HFFc6 (cell line): ENCODE results near the gene OTUD5. TPM values are rescaled to one million over a fixed set of nuclear protein-coding genes. Genes with fewer than 3 reads are reported as not detected.

Source experiments
- DNase-seq: peaks from one replicate; pipeline ENCODE4 v3.0.0-alpha.2; 2018
- H3K27ac Mint-ChIP-seq: 2 replicates; pipeline ENCODE4 v1.8.0; 2020; ENCODE audit warnings: mild to moderate bottlenecking, mixed read lengths
- H3K27me3 Mint-ChIP-seq: 2 replicates; pipeline ENCODE4 v1.8.0; 2021; ENCODE audit warnings: mild to moderate bottlenecking, moderate library complexity, mixed read lengths; ENCODE audit not compliant: insufficient read depth
- H3K36me3 Mint-ChIP-seq: 2 replicates; pipeline ENCODE4 v1.8.0; 2021; ENCODE audit warnings: low read depth, mixed read lengths
- H3K4me1 Mint-ChIP-seq: 2 replicates; pipeline ENCODE4 v1.8.0; 2020; ENCODE audit warnings: low read depth, mixed read lengths
- H3K4me3 Mint-ChIP-seq: 2 replicates; pipeline ENCODE4 v1.8.0; 2020; ENCODE audit warnings: mild to moderate bottlenecking, moderate library complexity, mixed read lengths
- H3K9me3 Mint-ChIP-seq: 2 replicates; pipeline ENCODE4 v1.8.0; 2020; ENCODE audit warnings: mild to moderate bottlenecking, mixed read lengths
- CTCF ChIP-seq: fragments of 200-600 bp; sonication (generic); IDR thresholded peaks from 2 replicates; pipeline ENCODE4 v1.5.0; 2021; ENCODE audit warnings: antibody characterized with exemption, mild to moderate bottlenecking
- total RNA-seq, 6 experiments: library from RNA; stranded (reverse); fragmentation: NEBNext Ultra II Directional; extraction: Animal tissue kit (Norgen Biotek cat#: 25700); gene quantifications; 2 replicates in 1 of 6; 3 replicates in 5 of 6; pipeline ENCODE4 v1.2.3, GENCODE V29; 2021

The OTUD5 gene
- total RNA-seq, 6 experiments from 2014 or later: 47.6 to 55.0 (median 52.7) TPM

- no peak for TF ChIP-seq CTCF
- Mint-ChIP-seq H3K9me3 (no peaks in the 10 kb centered on the region), H3K36me3 (no peaks in the 10 kb centered on the region), H3K4me1 (no peaks in the 10 kb centered on the region), H3K4me3 (no peak overlapping the region), H3K27me3 (no peaks in the 10 kb centered on the region; the same call in 1 of the 2 replicates), H3K27ac (no peak overlapping the region)
- no peak for DNase-seq
Observed at GRCh38 chrX:48905090-48905790, 52.2 kb downstream of the OTUD5 start.

GRCh38 chrX:48904626-48905025, 52.8 kb downstream of the OTUD5 start:
- H3K9me3 Mint-ChIP-seq: no peaks in the 10 kb centered on the region
- H3K4me3 Mint-ChIP-seq: no peak overlapping the region
- no peaks in the 10 kb centered on the region for H3K36me3 Mint-ChIP-seq
- DNase-seq: no peak
- TF ChIP-seq CTCF: no peak
- no peak overlapping the region for H3K27ac Mint-ChIP-seq
- H3K27me3 Mint-ChIP-seq: no peaks in the 10 kb centered on the region; the same call in 1 of the 2 replicates
- no peaks in the 10 kb centered on the region for H3K4me1 Mint-ChIP-seq

- no peaks in the 10 kb centered on the region for H3K9me3 Mint-ChIP-seq
- no peaks in the 10 kb centered on the region for H3K36me3 Mint-ChIP-seq
- H3K4me1 Mint-ChIP-seq: no peaks in the 10 kb centered on the region
- no peak for TF ChIP-seq CTCF
- DNase-seq: no peak
- no peaks in the 10 kb centered on the region; the same call in 1 of the 2 replicates for H3K27me3 Mint-ChIP-seq
- H3K4me3 Mint-ChIP-seq: no peak overlapping the region
- H3K27ac Mint-ChIP-seq: no peak overlapping the region; the same call in 1 of the 2 replicates
Observed at GRCh38 chrX:48904180-48904579, 53.2 kb downstream of the OTUD5 start.

GRCh38 chrX:48903290-48903689, 54.1 kb downstream of the OTUD5 start:
- Mint-ChIP-seq H3K36me3 (no peaks in the 10 kb centered on the region), H3K27me3 (no peaks in the 10 kb centered on the region; the same call in 1 of the 2 replicates), H3K9me3 (no peaks in the 10 kb centered on the region), H3K4me1 (no peaks in the 10 kb centered on the region), H3K4me3 (no peak overlapping the region), H3K27ac (no peak overlapping the region)
- DNase-seq: no peak
- TF ChIP-seq CTCF: no peak

GRCh38 chrX:48902776-48903175, 54.6 kb downstream of the OTUD5 start:
- no peak for DNase-seq
- Mint-ChIP-seq H3K4me1 (no peaks in the 10 kb centered on the region), H3K4me3 (no peak overlapping the region), H3K9me3 (no peaks in the 10 kb centered on the region), H3K36me3 (no peaks in the 10 kb centered on the region), H3K27ac (no peak overlapping the region), H3K27me3 (no peaks in the 10 kb centered on the region; the same call in 1 of the 2 replicates)
- no peak for TF ChIP-seq CTCF
